ENCODE data around the gene CCDC17. TPM values are rescaled to one million over a fixed set of nuclear protein-coding genes. Genes with fewer than 3 reads are reported as not detected.

Gene CCDC17
- total RNA-seq, 1 donor from 2014 or later = 3.6 TPM

- Mint-ChIP-seq H3K9me3 (no peaks in the 10 kb centered on the region), H3K36me3 (peaks cover 15% of the 10 kb centered on the region), H3K4me3 (no peak overlapping the region), H3K27me3 (no peaks in the 10 kb centered on the region), H3K4me1 (ENCODE audit: unreplicated experiment) (no peaks in the 10 kb centered on the region), H3K27ac (peak overlapping the region; percentile 60)
- TF ChIP-seq CTCF (conservative IDR thresholded peaks at IDR 0.05) = no peak
- DNase-seq (ENCODE audit: extremely low spot score, unreplicated experiment) = no peak
These were observed 16.4 kb upstream of the CCDC17 start for GRCh38 chr1:45640293-45640692.

GRCh38 chr1:45635211-45635610, 11.4 kb upstream of the CCDC17 start:
- no peak for DNase-seq (ENCODE audit: extremely low spot score, unreplicated experiment)
- TF ChIP-seq CTCF (conservative IDR thresholded peaks at IDR 0.05) = no peak
- peaks cover 13% of the 10 kb centered on the region for H3K36me3 Mint-ChIP-seq
- H3K4me1 Mint-ChIP-seq (ENCODE audit: unreplicated experiment) = no peaks in the 10 kb centered on the region
- H3K27ac Mint-ChIP-seq = no peak overlapping the region
- no peaks in the 10 kb centered on the region for H3K9me3 Mint-ChIP-seq
- H3K4me3 Mint-ChIP-seq = no peak overlapping the region
- H3K27me3 Mint-ChIP-seq = no peaks in the 10 kb centered on the region

GRCh38 chr1:45630429-45630828, 6.6 kb upstream of the CCDC17 start:
- Mint-ChIP-seq H3K36me3 (peaks cover 22% of the 10 kb centered on the region), H3K27ac (no peak overlapping the region), H3K4me1 (ENCODE audit: unreplicated experiment) (no peaks in the 10 kb centered on the region), H3K27me3 (no peaks in the 10 kb centered on the region), H3K9me3 (no peaks in the 10 kb centered on the region), H3K4me3 (no peak overlapping the region)
- DNase-seq (ENCODE audit: extremely low spot score, unreplicated experiment) = no peak
- TF ChIP-seq CTCF (conservative IDR thresholded peaks at IDR 0.05) = no peak

GRCh38 chr1:45629035-45629434, 5.2 kb upstream of the CCDC17 start:
- no peak overlapping the region for H3K27ac Mint-ChIP-seq
- H3K36me3 Mint-ChIP-seq = peaks cover 27% of the 10 kb centered on the region
- no peak overlapping the region for H3K4me3 Mint-ChIP-seq
- no peak for TF ChIP-seq CTCF (conservative IDR thresholded peaks at IDR 0.05)
- no peaks in the 10 kb centered on the region for H3K9me3 Mint-ChIP-seq
- H3K4me1 Mint-ChIP-seq (ENCODE audit: unreplicated experiment) = no peaks in the 10 kb centered on the region
- no peak for DNase-seq (ENCODE audit: extremely low spot score, unreplicated experiment)
- no peaks in the 10 kb centered on the region for H3K27me3 Mint-ChIP-seq

GRCh38 chr1:45622524-45623394, 1.1 kb downstream of the CCDC17 start:
- DNase-seq (ENCODE audit: extremely low spot score, unreplicated experiment) = no peak
- no peak overlapping the region for H3K4me3 Mint-ChIP-seq
- no peaks in the 10 kb centered on the region for H3K4me1 Mint-ChIP-seq (ENCODE audit: unreplicated experiment)
- H3K27me3 Mint-ChIP-seq = no peaks in the 10 kb centered on the region
- H3K27ac Mint-ChIP-seq = no peak overlapping the region
- peaks cover 19% of the 10 kb centered on the region for H3K36me3 Mint-ChIP-seq
- no peaks in the 10 kb centered on the region for H3K9me3 Mint-ChIP-seq
- TF ChIP-seq CTCF (conservative IDR thresholded peaks at IDR 0.05) = no peak

Measured in type B pancreatic cell (in vitro differentiated cells).